Liver (tissue), 9 donors: ENCODE results near the gene LARGE1. TPM values are rescaled to one million over a fixed set of nuclear protein-coding genes. Genes with fewer than 3 reads are reported as not detected.

Experiments
- DNase-seq: peaks from one replicate; pipeline ENCODE4 v3.0.0-alpha.2; 2017; ENCODE audit warnings: low spot score
- H3K27ac ChIP-seq, 2 donors: one replicate each; pipeline ENCODE4 v1.7.0; 2013; ENCODE audit warnings: inconsistent platforms in 2 of 2, low read length in 2 of 2, control low read depth in 1 of 2, low read depth in 1 of 2, mild to moderate bottlenecking in 1 of 2
- H3K27me3 ChIP-seq, 4 donors: one replicate each; pipeline versions ENCODE4 v1.6.1 to v1.7.0; 2013; ENCODE audit warnings: low read length in 3 of 4, inconsistent platforms in 1 of 4, mild to moderate bottlenecking in 1 of 4, moderate library complexity in 1 of 4; ENCODE audit not compliant: control insufficient read depth in 4 of 4, insufficient read depth in 4 of 4
- H3K36me3 ChIP-seq, 4 donors: one replicate each; pipeline versions ENCODE4 v1.6.1 to v1.7.0; 2013; ENCODE audit warnings: low read length in 3 of 4, mild to moderate bottlenecking in 3 of 4, low read depth in 1 of 4, moderate library complexity in 1 of 4; ENCODE audit not compliant: control insufficient read depth in 4 of 4, insufficient read depth in 3 of 4
- H3K4me1 ChIP-seq, 4 donors: one replicate each; pipeline versions ENCODE4 v1.6.1 to v1.7.0; 2013; ENCODE audit warnings: low read length in 3 of 4, mild to moderate bottlenecking in 3 of 4, moderate library complexity in 1 of 4; ENCODE audit not compliant: control insufficient read depth in 4 of 4, insufficient read depth in 4 of 4
- H3K4me3 ChIP-seq, 3 donors: one replicate each; pipeline versions ENCODE4 v1.6.1 to v1.7.0; 2013; ENCODE audit warnings: low read length in 3 of 3, control low read depth in 1 of 3, low read depth in 1 of 3, mild to moderate bottlenecking in 1 of 3
- H3K9ac ChIP-seq, 2 donors: one replicate each; pipeline ENCODE4 v1.7.0; 2013; ENCODE audit warnings: low read length in 2 of 2, mild to moderate bottlenecking in 2 of 2, moderate library complexity in 2 of 2, control low read depth in 1 of 2, low read depth in 1 of 2
- H3K9me3 ChIP-seq, 4 donors: one replicate each; pipeline versions ENCODE4 v1.6.1 to v1.7.0; 2013; ENCODE audit warnings: low read length in 3 of 4; ENCODE audit not compliant: control insufficient read depth in 4 of 4
- ATF3 ChIP-seq: IDR thresholded peaks from 2 replicates; pipeline ENCODE4 v1.6.1; 2016; ENCODE audit warnings: antibody characterized with exemption
- CTCF ChIP-seq: fragments of 150-350 bp; IDR thresholded peaks from 2 replicates; pipeline ENCODE4 v1.5.1; 2017; ENCODE audit warnings: improper control_type of control experiment, low read depth, low read length; ENCODE audit not compliant: missing input control
- EGR1 ChIP-seq, 2 donors: IDR thresholded peaks; 2 replicates each; pipeline ENCODE4 v1.6.1; 2016 to 2018; ENCODE audit warnings: antibody characterized with exemption in 2 of 2, low read depth in 2 of 2
- FOXA1 ChIP-seq: IDR thresholded peaks from 2 replicates; pipeline ENCODE4 v1.6.1; 2016; ENCODE audit warnings: antibody characterized with exemption
- FOXA2 ChIP-seq: IDR thresholded peaks from 2 replicates; pipeline ENCODE4 v1.6.1; 2016; ENCODE audit warnings: antibody characterized with exemption
- GABPA ChIP-seq, 2 donors: IDR thresholded peaks in 1 of 2; conservative IDR thresholded peaks in 1 of 2; 2 replicates each; pipeline ENCODE4 v1.6.1; 2016; ENCODE audit warnings: antibody characterized with exemption in 2 of 2, mild to moderate bottlenecking in 1 of 2, moderate library complexity in 1 of 2
- HNF4A ChIP-seq, 2 donors: conservative IDR thresholded peaks; 2 replicates each; pipeline ENCODE4 v1.6.1; 2016; ENCODE audit warnings: antibody characterized with exemption in 2 of 2, mild to moderate bottlenecking in 2 of 2
- HNF4G ChIP-seq: IDR thresholded peaks from 2 replicates; pipeline ENCODE4 v1.6.1; 2016; ENCODE audit warnings: antibody characterized with exemption
- JUND ChIP-seq, 2 donors: IDR thresholded peaks; 2 replicates each; pipeline ENCODE4 v1.6.1; 2016; ENCODE audit warnings: antibody characterized with exemption in 2 of 2
- MAX ChIP-seq: IDR thresholded peaks from 2 replicates; pipeline ENCODE4 v1.6.1; 2016; ENCODE audit warnings: antibody characterized with exemption
- NR2F2 ChIP-seq: IDR thresholded peaks from 2 replicates; pipeline ENCODE4 v1.6.1; 2016; ENCODE audit warnings: antibody characterized with exemption
- RAD21 ChIP-seq, 2 donors: IDR thresholded peaks; 2 replicates each; pipeline ENCODE4 v1.6.1; 2016; ENCODE audit warnings: antibody characterized with exemption in 2 of 2, mild to moderate bottlenecking in 2 of 2
- REST ChIP-seq: IDR thresholded peaks from 2 replicates; pipeline ENCODE4 v1.6.1; 2016; ENCODE audit warnings: antibody characterized with exemption, mild to moderate bottlenecking
- RXRA ChIP-seq, 2 donors: IDR thresholded peaks; 2 replicates each; pipeline ENCODE4 v1.6.1; 2017 to 2018; ENCODE audit warnings: antibody characterized with exemption in 2 of 2, mild to moderate bottlenecking in 1 of 2
- SP1 ChIP-seq: IDR thresholded peaks from 2 replicates; pipeline ENCODE4 v1.6.1; 2018; ENCODE audit warnings: antibody characterized with exemption, mild to moderate bottlenecking
- TAF1 ChIP-seq: conservative IDR thresholded peaks from 2 replicates; pipeline ENCODE4 v1.6.1; 2016; ENCODE audit warnings: antibody characterized with exemption, mild to moderate bottlenecking
- YY1 ChIP-seq: IDR thresholded peaks from 2 replicates; pipeline ENCODE4 v1.6.1; 2016; ENCODE audit warnings: antibody characterized with exemption, mild to moderate bottlenecking
- ZBTB33 ChIP-seq: IDR thresholded peaks from 2 replicates; pipeline ENCODE4 v1.6.1; 2016; ENCODE audit warnings: antibody characterized with exemption
- WGBS: extraction: QIAGEN DNeasy Blood & Tissue Kit; methylation state at CpG from one replicate; pipeline ENCODE4 v1.1.7; 2013; 5-methylcytosine and 5-hydroxymethylcytosine counted together
- polyA plus RNA-seq, 2 donors: library from polyadenylated mRNA; stranded (reverse) in 1 of 2; unstranded in 1 of 2; fragments of 200-250 nt in 1 of 2; fragments of >200 nt in 1 of 2; fragmentation: Nextera tagmentation in 1 of 2; extraction: Ambion mirVana in 1 of 2; gene quantifications; one replicate each; pipeline versions ENCODE4 v1.2.1 to v1.2.3, GENCODE V29; 2013 to 2015
- total RNA-seq, 2 donors: library from RNA; depleted of rRNA; stranded (reverse); fragments of >200 nt; gene quantifications; one replicate each; pipeline ENCODE4 v1.2.3, GENCODE V29; 2014
- donor health status: healthy.
- donor health status: healthy.
- donor health status: healthy.
- donor health status: healthy.
- donor health status: healthy.

LARGE1 gene
- total and polyA plus RNA-seq, 4 donors, result 2.3 to 14.1 (median 5.7) TPM

GRCh38 chr22:33842421-33843094 is 77.7 kb downstream of the LARGE1 start:
- H3K4me3 ChIP-seq, result no peak overlapping the region
- no peak for TF ChIP-seq ZBTB33
- no peaks in the 10 kb centered on the region for H3K27me3 ChIP-seq
- H3K36me3 ChIP-seq, result no peaks in the 10 kb centered on the region
- 94% methylated on average over 6 of the region's 6 CpGs for WGBS
- no peak overlapping the region for H3K9ac ChIP-seq
- no peaks in the 10 kb centered on the region for H3K9me3 ChIP-seq
- DNase-seq, result no peak
- H3K4me1 ChIP-seq, result no peaks in the 10 kb centered on the region
- H3K27ac ChIP-seq, result no peak overlapping the region

GRCh38 chr22:33842006-33842354 is 78.3 kb downstream of the LARGE1 start:
- no peak for TF ChIP-seq MAX
- TF ChIP-seq ZBTB33, result no peak
- TF ChIP-seq HNF4G, result no peak
- no peak for TF ChIP-seq REST
- TF ChIP-seq JUND (IDR thresholded peaks at IDR 0.05), result no peak
- no peak for TF ChIP-seq NR2F2
- no peak for TF ChIP-seq EGR1 (IDR thresholded peaks at IDR 0.05; ENCODE audit: low read depth in 2 of 2)
- no peak for TF ChIP-seq FOXA2
- TF ChIP-seq SP1, result no peak
- no peak for TF ChIP-seq YY1
- no peak for TF ChIP-seq RXRA (IDR thresholded peaks at IDR 0.05)
- no peak for TF ChIP-seq GABPA (IDR thresholded peaks at IDR 0.05 in 1 of 2, conservative IDR thresholded peaks at IDR 0.05 in 1 of 2)
- TF ChIP-seq CTCF, result no peak
- TF ChIP-seq RAD21 (IDR thresholded peaks at IDR 0.05), result no peak
- no peak for TF ChIP-seq HNF4A (conservative IDR thresholded peaks at IDR 0.05)
- TF ChIP-seq TAF1, result no peak
- TF ChIP-seq FOXA1, result no peak
- TF ChIP-seq ATF3, result no peak
- WGBS, result 95% methylated on average over 12 of the region's 12 CpGs
- no peak for DNase-seq
- Histone ChIP-seq H3K9ac (no peak overlapping the region), H3K4me1 (no peaks in the 10 kb centered on the region), H3K9me3 (no peaks in the 10 kb centered on the region), H3K27ac (no peak overlapping the region), H3K36me3 (no peaks in the 10 kb centered on the region), H3K27me3 (no peaks in the 10 kb centered on the region), H3K4me3 (no peak overlapping the region)
